Liver (tissue), 9 donors: ENCODE measurements around the gene SLC26A5. TPM values are rescaled to one million over a fixed set of nuclear protein-coding genes. Genes with fewer than 3 reads are reported as not detected.

Source experiments
- DNase-seq: peaks from one replicate; pipeline ENCODE4 v3.0.0-alpha.2; 2017; ENCODE audit warnings: low spot score
- H3K27ac ChIP-seq, 2 donors: one replicate each; pipeline ENCODE4 v1.7.0; 2013; ENCODE audit warnings: inconsistent platforms in 2 of 2, low read length in 2 of 2, control low read depth in 1 of 2, low read depth in 1 of 2, mild to moderate bottlenecking in 1 of 2
- H3K27me3 ChIP-seq, 4 donors: one replicate each; pipeline versions ENCODE4 v1.6.1 to v1.7.0; 2013; ENCODE audit warnings: low read length in 3 of 4, inconsistent platforms in 1 of 4, mild to moderate bottlenecking in 1 of 4, moderate library complexity in 1 of 4; ENCODE audit not compliant: control insufficient read depth in 4 of 4, insufficient read depth in 4 of 4
- H3K36me3 ChIP-seq, 4 donors: one replicate each; pipeline versions ENCODE4 v1.6.1 to v1.7.0; 2013; ENCODE audit warnings: low read length in 3 of 4, mild to moderate bottlenecking in 3 of 4, low read depth in 1 of 4, moderate library complexity in 1 of 4; ENCODE audit not compliant: control insufficient read depth in 4 of 4, insufficient read depth in 3 of 4
- H3K4me1 ChIP-seq, 4 donors: one replicate each; pipeline versions ENCODE4 v1.6.1 to v1.7.0; 2013; ENCODE audit warnings: low read length in 3 of 4, mild to moderate bottlenecking in 3 of 4, moderate library complexity in 1 of 4; ENCODE audit not compliant: control insufficient read depth in 4 of 4, insufficient read depth in 4 of 4
- H3K4me3 ChIP-seq, 3 donors: one replicate each; pipeline versions ENCODE4 v1.6.1 to v1.7.0; 2013; ENCODE audit warnings: low read length in 3 of 3, control low read depth in 1 of 3, low read depth in 1 of 3, mild to moderate bottlenecking in 1 of 3
- H3K9ac ChIP-seq, 2 donors: one replicate each; pipeline ENCODE4 v1.7.0; 2013; ENCODE audit warnings: low read length in 2 of 2, mild to moderate bottlenecking in 2 of 2, moderate library complexity in 2 of 2, control low read depth in 1 of 2, low read depth in 1 of 2
- H3K9me3 ChIP-seq, 4 donors: one replicate each; pipeline versions ENCODE4 v1.6.1 to v1.7.0; 2013; ENCODE audit warnings: low read length in 3 of 4; ENCODE audit not compliant: control insufficient read depth in 4 of 4
- ATF3 ChIP-seq: IDR thresholded peaks from 2 replicates; pipeline ENCODE4 v1.6.1; 2016; ENCODE audit warnings: antibody characterized with exemption
- CTCF ChIP-seq: fragments of 150-350 bp; IDR thresholded peaks from 2 replicates; pipeline ENCODE4 v1.5.1; 2017; ENCODE audit warnings: improper control_type of control experiment, low read depth, low read length; ENCODE audit not compliant: missing input control
- EGR1 ChIP-seq, 2 donors: IDR thresholded peaks; 2 replicates each; pipeline ENCODE4 v1.6.1; 2016 to 2018; ENCODE audit warnings: antibody characterized with exemption in 2 of 2, low read depth in 2 of 2
- FOXA1 ChIP-seq: IDR thresholded peaks from 2 replicates; pipeline ENCODE4 v1.6.1; 2016; ENCODE audit warnings: antibody characterized with exemption
- FOXA2 ChIP-seq: IDR thresholded peaks from 2 replicates; pipeline ENCODE4 v1.6.1; 2016; ENCODE audit warnings: antibody characterized with exemption
- GABPA ChIP-seq, 2 donors: IDR thresholded peaks in 1 of 2; conservative IDR thresholded peaks in 1 of 2; 2 replicates each; pipeline ENCODE4 v1.6.1; 2016; ENCODE audit warnings: antibody characterized with exemption in 2 of 2, mild to moderate bottlenecking in 1 of 2, moderate library complexity in 1 of 2
- HNF4A ChIP-seq, 2 donors: conservative IDR thresholded peaks; 2 replicates each; pipeline ENCODE4 v1.6.1; 2016; ENCODE audit warnings: antibody characterized with exemption in 2 of 2, mild to moderate bottlenecking in 2 of 2
- HNF4G ChIP-seq: IDR thresholded peaks from 2 replicates; pipeline ENCODE4 v1.6.1; 2016; ENCODE audit warnings: antibody characterized with exemption
- JUND ChIP-seq, 2 donors: IDR thresholded peaks; 2 replicates each; pipeline ENCODE4 v1.6.1; 2016; ENCODE audit warnings: antibody characterized with exemption in 2 of 2
- MAX ChIP-seq: IDR thresholded peaks from 2 replicates; pipeline ENCODE4 v1.6.1; 2016; ENCODE audit warnings: antibody characterized with exemption
- NR2F2 ChIP-seq: IDR thresholded peaks from 2 replicates; pipeline ENCODE4 v1.6.1; 2016; ENCODE audit warnings: antibody characterized with exemption
- RAD21 ChIP-seq, 2 donors: IDR thresholded peaks; 2 replicates each; pipeline ENCODE4 v1.6.1; 2016; ENCODE audit warnings: antibody characterized with exemption in 2 of 2, mild to moderate bottlenecking in 2 of 2
- REST ChIP-seq: IDR thresholded peaks from 2 replicates; pipeline ENCODE4 v1.6.1; 2016; ENCODE audit warnings: antibody characterized with exemption, mild to moderate bottlenecking
- RXRA ChIP-seq, 2 donors: IDR thresholded peaks; 2 replicates each; pipeline ENCODE4 v1.6.1; 2017 to 2018; ENCODE audit warnings: antibody characterized with exemption in 2 of 2, mild to moderate bottlenecking in 1 of 2
- SP1 ChIP-seq: IDR thresholded peaks from 2 replicates; pipeline ENCODE4 v1.6.1; 2018; ENCODE audit warnings: antibody characterized with exemption, mild to moderate bottlenecking
- TAF1 ChIP-seq: conservative IDR thresholded peaks from 2 replicates; pipeline ENCODE4 v1.6.1; 2016; ENCODE audit warnings: antibody characterized with exemption, mild to moderate bottlenecking
- YY1 ChIP-seq: IDR thresholded peaks from 2 replicates; pipeline ENCODE4 v1.6.1; 2016; ENCODE audit warnings: antibody characterized with exemption, mild to moderate bottlenecking
- ZBTB33 ChIP-seq: IDR thresholded peaks from 2 replicates; pipeline ENCODE4 v1.6.1; 2016; ENCODE audit warnings: antibody characterized with exemption
- WGBS: extraction: QIAGEN DNeasy Blood & Tissue Kit; methylation state at CpG from one replicate; pipeline ENCODE4 v1.1.7; 2013; 5-methylcytosine and 5-hydroxymethylcytosine counted together
- polyA plus RNA-seq, 2 donors: library from polyadenylated mRNA; stranded (reverse) in 1 of 2; unstranded in 1 of 2; fragments of 200-250 nt in 1 of 2; fragments of >200 nt in 1 of 2; fragmentation: Nextera tagmentation in 1 of 2; extraction: Ambion mirVana in 1 of 2; gene quantifications; one replicate each; pipeline versions ENCODE4 v1.2.1 to v1.2.3, GENCODE V29; 2013 to 2015
- total RNA-seq, 2 donors: library from RNA; depleted of rRNA; stranded (reverse); fragments of >200 nt; gene quantifications; one replicate each; pipeline ENCODE4 v1.2.3, GENCODE V29; 2014
- donor health status: healthy.
- donor health status: healthy.
- donor health status: healthy.
- donor health status: healthy.
- donor health status: healthy.

SLC26A5 gene
- total and polyA plus RNA-seq, 4 donors: 0.09 to 1.1 (median 0.45) TPM

GRCh38 chr7:103420857-103421384, 25.1 kb downstream of the SLC26A5 start:
- no peak overlapping the region for H3K27ac ChIP-seq
- no peaks in the 10 kb centered on the region for H3K4me1 ChIP-seq
- TF ChIP-seq CTCF (no peak), GABPA (IDR thresholded peaks at IDR 0.05 in 1 of 2, conservative IDR thresholded peaks at IDR 0.05 in 1 of 2) (no peak), HNF4G (no peak), EGR1 (IDR thresholded peaks at IDR 0.05; ENCODE audit: low read depth in 2 of 2) (no peak), SP1 (no peak), JUND (IDR thresholded peaks at IDR 0.05) (no peak), FOXA2 (no peak), HNF4A (conservative IDR thresholded peaks at IDR 0.05) (no peak), FOXA1 (no peak), RXRA (IDR thresholded peaks at IDR 0.05) (no peak), NR2F2 (no peak), REST (no peak), RAD21 (IDR thresholded peaks at IDR 0.05) (no peak), ZBTB33 (no peak), YY1 (no peak), ATF3 (no peak), MAX (no peak), TAF1 (no peak)
- 88% methylated on average over 5 of the region's 5 CpGs for WGBS
- H3K4me3 ChIP-seq: no peak overlapping the region
- no peak for DNase-seq
- H3K9ac ChIP-seq: no peak overlapping the region
- H3K27me3 ChIP-seq: no peaks in the 10 kb centered on the region
- no peaks in the 10 kb centered on the region for H3K36me3 ChIP-seq
- H3K9me3 ChIP-seq: no peaks in the 10 kb centered on the region
